Transverse colon (tissue), 4 donors: ENCODE data around the gene RTTN.

Experiments
- CTCF ChIP-seq, 5 experiments: fragments of 200-600 bp in 3 of 5; fragments of 450-650 bp in 2 of 5; sonication (generic) in 3 of 5; IDR thresholded peaks; 1 replicate in 2 of 5; 2 replicates in 3 of 5; pipeline ENCODE4 v1.5.1; 2016 to 2017; ENCODE audit warnings: antibody characterized with exemption in 5 of 5, inconsistent platforms in 3 of 5, mild to moderate bottlenecking in 2 of 5, moderate library complexity in 1 of 5
- EP300 ChIP-seq: sonication (generic); formaldehyde crosslinking; IDR thresholded peaks from one replicate; pipeline ENCODE4 v1.6.1; 2017; ENCODE audit warnings: antibody characterized with exemption, low read depth
- POLR2A ChIP-seq: fragments of 450-650 bp; IDR thresholded peaks from one replicate; pipeline ENCODE4 v1.6.1; 2016; ENCODE audit warnings: antibody characterized with exemption, mild to moderate bottlenecking, moderate library complexity
- POLR2AphosphoS5 ChIP-seq, 3 donors: sonication (generic); formaldehyde crosslinking; IDR thresholded peaks; one replicate each; pipeline ENCODE4 v1.6.1; 2016; ENCODE audit warnings: antibody characterized with exemption in 3 of 3

DNA sequence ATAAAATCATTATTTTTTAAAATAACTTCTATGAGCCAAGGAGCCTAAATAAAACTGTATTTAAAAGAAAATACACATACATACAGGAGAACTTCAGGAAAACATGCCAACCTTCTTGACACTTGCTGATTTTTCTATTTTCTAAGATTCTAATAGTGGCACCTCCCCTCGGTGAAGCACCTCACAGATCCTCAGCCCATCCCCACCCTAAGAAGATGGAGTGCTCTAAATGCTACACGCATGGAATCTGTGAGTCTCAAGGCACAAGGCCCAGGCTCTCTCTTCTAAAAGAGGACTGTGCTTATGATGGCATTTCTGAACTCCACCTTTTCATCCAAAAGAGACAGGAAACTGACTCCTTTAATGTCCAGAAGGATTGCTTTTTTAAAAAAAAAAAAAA lies 56.3 kb downstream of the RTTN start:
- no peak for TF ChIP-seq CTCF (IDR thresholded peaks at IDR 0.05)
- no peak for TF ChIP-seq EP300
- no peak for TF ChIP-seq POLR2A
- no peak for TF ChIP-seq POLR2AphosphoS5 (IDR thresholded peaks at IDR 0.05)
